Cortex of kidney (tissue), 1 donor: ENCODE measurements around the gene UBAC1.
"Not testable (repeated sequence)": the region's sequence is repeated elsewhere in the genome, so short reads cannot be mapped to it uniquely, and the experiment has no call there.

Experiments used
- DNase-seq: peaks from one replicate; lab custom pipeline; 2025; lab: John Stamatoyannopoulos, UW

Gene UBAC1

DNA sequence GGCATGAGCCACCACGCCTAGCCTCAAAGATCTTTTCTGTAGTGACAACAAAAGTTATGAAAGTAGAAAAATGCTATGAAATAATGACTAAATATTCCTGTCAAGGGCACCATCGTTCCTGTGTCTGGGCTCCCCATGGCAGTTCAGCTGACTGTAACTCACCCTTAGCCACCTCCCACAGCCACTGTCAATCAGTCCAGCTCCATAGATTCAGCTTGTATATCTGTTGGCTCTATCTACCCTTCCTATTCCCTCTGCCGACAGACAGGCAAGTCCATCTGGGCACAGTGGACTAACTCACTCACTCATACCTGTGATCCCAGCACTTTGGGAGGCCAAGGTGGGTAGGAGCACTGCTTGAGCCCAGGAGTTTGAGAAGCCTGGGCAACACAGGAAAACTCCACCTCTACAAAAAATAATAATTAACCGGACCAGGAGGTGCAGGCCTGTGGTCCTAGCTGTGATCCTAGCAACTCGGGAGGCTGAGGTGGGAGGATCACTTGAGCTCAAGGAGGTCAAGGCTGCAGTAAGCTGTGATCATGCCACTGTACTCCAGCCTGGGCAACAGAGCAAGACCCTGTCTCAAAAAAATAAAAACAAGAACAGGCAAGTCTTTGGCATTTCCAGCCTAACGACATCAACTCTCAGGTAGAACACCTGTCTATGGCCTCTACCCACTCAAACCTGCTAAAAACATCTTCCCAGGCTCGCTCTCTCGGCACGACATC is 60.0 kb downstream of the UBAC1 start:
- no peak for DNase-seq

- no peak for DNase-seq
Measured at GRCh38 chr9:135898634-135899407, 62.4 kb downstream of the UBAC1 start.

DNA sequence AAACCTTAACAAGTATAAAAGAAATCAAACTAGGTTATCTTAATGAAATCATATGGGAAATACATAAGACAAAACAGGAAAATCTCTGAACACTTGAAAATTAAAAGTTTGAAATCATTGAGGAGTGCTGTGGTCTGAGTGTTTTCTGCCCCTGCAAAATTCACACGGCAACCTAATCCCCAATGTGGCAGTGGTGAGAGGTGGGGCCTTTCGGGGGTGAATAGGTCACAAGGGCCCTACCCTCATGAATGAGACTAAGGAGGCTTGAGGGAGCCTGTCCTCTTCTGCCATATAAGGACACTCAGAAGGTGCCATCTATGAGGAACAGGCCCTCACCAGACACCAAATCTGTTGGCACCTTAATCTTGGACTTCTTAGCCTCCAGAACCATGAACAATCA is 64.5 kb downstream of the UBAC1 start:
- DNase-seq = no peak

GRCh38 chr9:135896205-135896604 is 65.0 kb downstream of the UBAC1 start:
- DNase-seq = no peak

DNA sequence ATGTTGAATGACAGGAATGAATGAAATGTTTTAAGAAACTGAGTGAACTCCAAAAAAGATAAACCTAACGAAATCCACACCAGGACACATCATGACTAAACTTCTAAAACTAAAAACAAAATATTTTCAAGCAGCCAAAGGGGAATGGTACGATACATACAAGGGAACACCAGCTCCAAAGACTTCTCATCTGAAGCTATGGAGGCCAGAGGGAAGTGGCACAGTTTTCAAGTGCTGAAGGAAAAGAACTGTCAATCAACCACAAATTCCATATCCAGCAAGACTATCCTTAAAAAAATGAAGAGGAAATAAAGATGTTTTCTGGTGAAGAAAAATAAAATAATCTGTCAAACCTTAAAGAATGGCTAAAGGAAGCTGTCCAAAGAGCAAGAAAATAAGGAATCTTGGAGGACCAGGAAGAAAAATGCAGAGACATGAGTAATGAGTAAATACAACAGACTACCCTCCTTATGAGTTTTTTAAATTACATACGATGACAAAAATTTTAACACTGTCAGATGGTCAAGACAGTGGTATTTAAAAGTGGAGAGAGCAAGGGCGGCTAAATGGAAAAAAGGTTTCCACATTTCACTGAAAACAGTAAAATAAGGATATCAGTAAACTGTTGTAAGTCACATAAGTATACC is 65.8 kb downstream of the UBAC1 start:
- DNase-seq = no peak

DNA sequence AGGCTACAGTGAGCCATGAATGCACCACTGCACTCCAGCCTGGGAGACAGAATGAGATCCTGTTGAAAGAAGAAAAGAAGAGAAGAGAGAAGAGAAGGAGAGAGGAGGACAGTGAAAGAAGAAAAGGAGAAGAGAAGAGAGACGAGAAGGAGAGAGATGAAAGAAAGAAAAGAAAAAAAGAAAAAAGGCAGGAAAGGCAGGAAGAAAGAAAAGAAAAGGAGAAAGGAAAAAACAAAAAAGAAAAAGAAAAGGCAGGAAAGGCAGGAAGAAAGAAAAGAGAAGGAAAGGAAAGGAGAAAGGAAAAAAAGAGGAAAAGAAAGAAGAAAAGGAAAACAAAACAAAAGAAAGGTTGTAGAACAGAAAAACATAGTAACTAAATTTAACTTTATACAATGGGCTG is 68.1 kb downstream of the UBAC1 start:
- no peak for DNase-seq

DNA sequence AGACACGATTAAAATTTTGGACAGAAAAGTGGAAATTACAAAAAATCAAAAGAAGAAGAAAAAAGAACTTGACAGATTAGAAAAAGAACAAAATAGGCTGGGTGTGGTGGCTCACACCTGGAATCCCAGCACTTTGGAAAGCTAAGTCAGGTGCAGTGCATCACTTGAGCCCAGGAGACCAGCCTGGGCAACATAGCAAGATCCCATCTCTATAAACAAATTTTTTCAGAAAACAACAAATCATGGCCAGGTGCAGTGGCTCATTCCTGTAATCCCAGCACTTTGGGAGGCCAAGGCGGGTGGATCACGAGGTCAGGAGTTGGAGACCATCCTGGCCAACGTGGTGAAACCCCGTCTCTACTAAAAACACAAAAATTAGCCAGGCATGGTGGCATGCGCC is 68.8 kb downstream of the UBAC1 start:
- not testable (repeated sequence) for DNase-seq

DNA sequence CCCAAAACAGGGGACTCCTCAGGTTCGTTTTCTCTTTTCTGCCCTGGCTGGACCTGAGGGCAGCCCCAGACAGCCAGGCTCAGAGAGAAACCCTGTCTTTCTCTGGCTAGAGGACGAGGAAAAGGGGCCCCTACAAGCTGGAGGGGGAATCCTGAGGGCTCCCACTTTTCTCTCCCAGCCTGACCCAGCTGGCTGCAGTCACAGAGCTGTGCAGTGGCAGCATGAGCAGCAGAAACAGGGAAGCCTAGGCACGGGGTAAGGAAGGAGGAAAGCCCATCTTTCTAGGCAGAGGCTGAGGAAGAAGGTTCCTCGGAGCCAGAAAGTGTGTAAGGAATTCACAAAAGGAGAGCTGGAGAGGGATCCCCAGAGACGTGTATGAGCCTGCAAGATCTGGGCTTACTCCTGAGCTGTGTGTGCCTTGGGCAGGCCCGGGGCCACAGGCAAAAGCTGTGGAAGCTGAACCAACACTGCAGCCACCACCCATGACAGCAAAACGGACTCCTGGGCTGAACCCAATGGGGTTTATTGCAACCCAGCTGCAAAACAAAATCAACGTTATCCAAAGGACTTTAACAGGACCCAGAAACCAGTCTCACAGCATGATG is 70.0 kb downstream of the UBAC1 start:
- no peak for DNase-seq

DNA sequence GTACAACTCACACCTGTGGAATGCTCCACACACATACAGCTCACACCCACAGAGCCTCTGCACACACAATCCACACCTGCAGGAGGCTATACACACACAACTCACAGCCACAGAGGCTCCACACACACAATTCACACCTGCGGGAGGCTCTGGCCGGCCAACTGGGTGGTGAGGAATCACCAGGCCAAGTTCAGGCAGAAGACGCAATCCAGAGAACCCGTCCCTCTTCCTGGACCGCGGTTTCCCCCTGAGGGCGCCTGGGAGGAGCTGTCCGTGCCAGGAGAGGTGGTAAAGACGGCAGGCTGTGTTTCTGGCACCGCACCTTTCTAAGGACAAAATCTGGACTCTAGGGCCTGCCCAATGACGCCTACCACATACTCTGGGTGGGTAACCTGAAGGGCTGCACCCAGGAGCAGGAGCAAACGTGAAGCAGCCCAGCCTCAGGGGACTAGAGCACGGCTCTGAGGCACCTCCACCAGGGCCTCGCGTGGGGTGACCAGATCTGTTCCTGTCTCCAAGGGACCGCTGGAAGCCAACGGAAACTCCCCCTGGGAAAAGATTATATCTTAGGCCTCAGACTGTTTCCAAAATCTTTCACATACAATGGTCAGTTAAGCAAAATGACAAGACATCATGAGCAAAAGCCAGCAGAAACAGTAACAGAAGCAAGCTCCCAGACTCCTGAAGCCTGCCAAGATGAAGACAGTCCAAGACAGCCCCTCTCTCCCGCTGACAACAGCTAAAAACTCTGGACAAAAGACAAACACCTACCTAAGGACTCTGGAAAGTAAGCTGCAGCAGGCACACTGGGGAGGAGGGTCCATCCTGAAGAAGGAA is 70.8 kb downstream of the UBAC1 start:
- DNase-seq = no peak

DNA sequence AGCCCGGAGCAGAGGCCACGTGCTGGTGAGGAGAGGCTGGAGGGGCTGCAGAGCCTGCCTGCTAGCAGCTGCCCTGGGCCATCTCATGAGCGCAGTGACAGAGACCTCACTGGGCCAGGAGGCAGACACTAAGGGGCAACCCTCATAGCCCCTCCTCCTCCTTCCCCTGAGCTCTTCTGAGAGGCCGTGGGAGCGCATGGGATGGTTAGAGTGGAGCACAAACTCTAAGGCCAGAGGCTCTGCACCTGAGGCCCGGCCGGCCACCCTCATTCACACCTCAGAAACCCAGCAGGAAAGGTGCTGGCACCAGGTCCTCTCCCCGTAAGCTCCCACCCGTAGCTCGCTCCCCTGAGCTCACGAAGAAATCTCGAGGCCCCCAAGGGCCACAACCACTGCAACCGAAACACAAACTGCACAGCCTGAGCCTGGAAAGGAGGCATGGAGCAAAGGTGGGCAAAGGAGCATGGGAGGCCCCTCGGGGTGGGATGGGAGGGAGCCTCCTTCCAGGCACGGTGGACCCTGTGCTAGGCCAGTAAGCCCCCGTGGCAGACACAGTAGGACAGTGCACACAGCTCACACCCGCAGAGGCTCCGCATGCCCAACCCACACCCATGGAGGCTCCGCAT is 71.5 kb downstream of the UBAC1 start:
- DNase-seq = no peak

- no peak for DNase-seq
Measured at GRCh38 chr9:135888766-135889394, 72.3 kb downstream of the UBAC1 start.

GRCh38 chr9:135888126-135888765 is 72.9 kb downstream of the UBAC1 start:
- no peak for DNase-seq

- DNase-seq = no peak
Measured at GRCh38 chr9:135887585-135888050, 73.6 kb downstream of the UBAC1 start.

GRCh38 chr9:135887021-135887507 is 74.1 kb downstream of the UBAC1 start:
- no peak for DNase-seq

- no peak for DNase-seq
Measured at GRCh38 chr9:135886147-135886981, 74.8 kb downstream of the UBAC1 start.

- no peak for DNase-seq
Measured at GRCh38 chr9:135885100-135885853, 75.9 kb downstream of the UBAC1 start.

GRCh38 chr9:135884328-135885035 is 76.7 kb downstream of the UBAC1 start:
- DNase-seq = no peak
